ENCODE results near the gene LOXL1. TPM values are rescaled to one million over a fixed set of nuclear protein-coding genes. Genes with fewer than 3 reads are reported as not detected.

LOXL1 gene
- total and polyA plus RNA-seq, 2 of the 13 experiments (the other 11 are each of a cell fraction or from before 2014, with no cell fraction given) = 0.51 to 1.3 TPM

DNA sequence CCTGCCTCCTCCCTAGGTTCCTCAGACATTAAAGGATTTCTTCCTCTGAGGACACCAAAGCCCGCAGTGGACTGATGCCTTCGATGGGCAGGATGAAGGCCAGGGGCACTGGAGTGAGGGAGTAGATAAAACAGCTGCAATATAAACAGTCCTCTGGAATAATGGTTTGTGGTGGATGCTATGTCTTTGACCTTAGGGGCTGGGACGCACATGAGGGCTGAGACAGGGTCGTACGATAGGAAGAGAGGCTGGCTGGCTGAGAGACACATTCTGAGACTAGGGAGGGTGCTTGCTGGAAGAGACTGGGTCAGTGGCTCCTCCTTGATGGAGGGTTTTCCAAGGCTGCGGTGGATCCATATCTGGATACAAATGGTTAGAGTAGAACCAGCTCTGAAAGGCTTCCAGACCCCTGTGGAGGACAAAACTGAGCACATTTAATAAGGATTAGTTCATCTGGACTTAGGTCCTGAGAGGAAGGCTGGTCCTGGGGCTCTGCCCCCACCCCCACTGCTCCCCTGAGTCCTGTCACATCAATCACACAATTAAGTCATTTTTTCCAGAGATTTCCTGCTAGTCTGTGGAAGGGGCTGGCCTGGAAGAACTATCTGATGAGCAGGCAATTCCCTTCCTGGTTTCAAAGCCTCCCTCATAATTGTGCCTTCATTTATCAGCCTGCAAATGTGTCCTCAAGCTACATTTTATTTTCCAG is 37.1 kb upstream of the LOXL1 start:
- H3K27me3 ChIP-seq (ENCODE audit: control insufficient read depth in 1 of 2, insufficient read depth in 2 of 2, low read length in 2 of 2) = peaks cover 0 to 1% of the 10 kb centered on the region in 2 experiments; a peak in 1 of 5 replicates
- 6% methylated on average over 4 of the region's 6 CpGs for WGBS (ENCODE audit: low lambda C conversion rate)
- intact Hi-C loops (cut with micrococcal nuclease; ENCODE audit: unreplicated experiment) = no loop called here
- H3K4me2 ChIP-seq (ENCODE audit: low read depth, low read length) = no peak overlapping the region
- no peak overlapping the region for H3K4me3 ChIP-seq (replicated peaks in 1 of 3; ENCODE audit: insufficient read depth in 1 of 3, low read depth in 2 of 3, low read length in 3 of 3)
- no peaks in the 10 kb centered on the region for H3K9me3 ChIP-seq (ENCODE audit: low read length)
- FAIRE-seq (no peak), ATAC-seq (no peak), DNase-seq (ENCODE audit: low spot score) (no peak)
- no peaks in the 10 kb centered on the region for H3K4me1 ChIP-seq (ENCODE audit: insufficient read depth, low read length)
- BruUV-seq (replicated peaks) = no TSS peak
- in situ Hi-C loops (cut with HindIII; ENCODE audit: extremely low pct_ligation_motif_present, low pct_unique_long_range_greater_than_20kb) = no loop called here
- no peaks in the 10 kb centered on the region for H3K36me3 ChIP-seq (replicated peaks in 1 of 2; ENCODE audit: control insufficient read depth in 1 of 2, insufficient read depth in 2 of 2, low read length in 2 of 2)
- CTCF ChIA-PET (ENCODE audit: low intra/inter-chr PET ratio, low total read pairs) = no interaction called here
- H4K20me1 ChIP-seq (ENCODE audit: insufficient read depth, low read length) = no peaks in the 10 kb centered on the region
- no peak overlapping the region for H3K9ac ChIP-seq (ENCODE audit: insufficient read depth, low read depth, low read length)
- H3K79me2 ChIP-seq (ENCODE audit: insufficient read depth, low read length) = no peaks in the 10 kb centered on the region
- H3K27ac ChIP-seq (ENCODE audit: extremely low read length, insufficient read depth, low read length) = no peak overlapping the region
- H2AFZ ChIP-seq (ENCODE audit: low read length) = no peak overlapping the region
- POLR2A ChIA-PET = no interaction called here
- TF ChIP-seq, protein P1, sequence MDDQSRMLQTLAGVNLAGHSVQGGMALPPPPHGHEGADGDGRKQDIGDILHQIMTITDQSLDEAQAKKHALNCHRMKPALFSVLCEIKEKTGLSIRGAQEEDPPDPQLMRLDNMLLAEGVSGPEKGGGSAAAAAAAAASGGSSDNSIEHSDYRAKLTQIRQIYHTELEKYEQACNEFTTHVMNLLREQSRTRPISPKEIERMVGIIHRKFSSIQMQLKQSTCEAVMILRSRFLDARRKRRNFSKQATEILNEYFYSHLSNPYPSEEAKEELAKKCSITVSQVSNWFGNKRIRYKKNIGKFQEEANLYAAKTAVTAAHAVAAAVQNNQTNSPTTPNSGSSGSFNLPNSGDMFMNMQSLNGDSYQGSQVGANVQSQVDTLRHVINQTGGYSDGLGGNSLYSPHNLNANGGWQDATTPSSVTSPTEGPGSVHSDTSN (CRISPR knock-in tag; IDR thresholded peaks at IDR 0.05; ENCODE audit: borderline replicate concordance) = no peak
- TF ChIP-seq FOXJ3 (CRISPR knock-in tag; IDR thresholded peaks at IDR 0.05; ENCODE audit: borderline replicate concordance) = no peak
- no peak for TF ChIP-seq EEA1 (CRISPR knock-in tag; IDR thresholded peaks at IDR 0.05; ENCODE audit: borderline replicate concordance)
- TF ChIP-seq, protein P2, sequence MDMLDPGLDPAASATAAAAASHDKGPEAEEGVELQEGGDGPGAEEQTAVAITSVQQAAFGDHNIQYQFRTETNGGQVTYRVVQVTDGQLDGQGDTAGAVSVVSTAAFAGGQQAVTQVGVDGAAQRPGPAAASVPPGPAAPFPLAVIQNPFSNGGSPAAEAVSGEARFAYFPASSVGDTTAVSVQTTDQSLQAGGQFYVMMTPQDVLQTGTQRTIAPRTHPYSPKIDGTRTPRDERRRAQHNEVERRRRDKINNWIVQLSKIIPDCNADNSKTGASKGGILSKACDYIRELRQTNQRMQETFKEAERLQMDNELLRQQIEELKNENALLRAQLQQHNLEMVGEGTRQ (IDR thresholded peaks at IDR 0.05; ENCODE audit: low read depth, low read length) = no peak
- TF ChIP-seq, protein P2 (CRISPR knock-in tag; IDR thresholded peaks at IDR 0.05; ENCODE audit: borderline replicate concordance) = no peak
- no peak for TF ChIP-seq ARID2 (CRISPR knock-in tag; IDR thresholded peaks at IDR 0.05; ENCODE audit: borderline replicate concordance)
- TF ChIP-seq NFE2L2 (IDR thresholded peaks at IDR 0.05; ENCODE audit: low read length) = no peak
- TF ChIP-seq ELF1 (CRISPR knock-in tag; IDR thresholded peaks at IDR 0.05) = no peak
- no peak for TF ChIP-seq ZNF451 (CRISPR knock-in tag; IDR thresholded peaks at IDR 0.05)
- TF ChIP-seq, protein P3, sequence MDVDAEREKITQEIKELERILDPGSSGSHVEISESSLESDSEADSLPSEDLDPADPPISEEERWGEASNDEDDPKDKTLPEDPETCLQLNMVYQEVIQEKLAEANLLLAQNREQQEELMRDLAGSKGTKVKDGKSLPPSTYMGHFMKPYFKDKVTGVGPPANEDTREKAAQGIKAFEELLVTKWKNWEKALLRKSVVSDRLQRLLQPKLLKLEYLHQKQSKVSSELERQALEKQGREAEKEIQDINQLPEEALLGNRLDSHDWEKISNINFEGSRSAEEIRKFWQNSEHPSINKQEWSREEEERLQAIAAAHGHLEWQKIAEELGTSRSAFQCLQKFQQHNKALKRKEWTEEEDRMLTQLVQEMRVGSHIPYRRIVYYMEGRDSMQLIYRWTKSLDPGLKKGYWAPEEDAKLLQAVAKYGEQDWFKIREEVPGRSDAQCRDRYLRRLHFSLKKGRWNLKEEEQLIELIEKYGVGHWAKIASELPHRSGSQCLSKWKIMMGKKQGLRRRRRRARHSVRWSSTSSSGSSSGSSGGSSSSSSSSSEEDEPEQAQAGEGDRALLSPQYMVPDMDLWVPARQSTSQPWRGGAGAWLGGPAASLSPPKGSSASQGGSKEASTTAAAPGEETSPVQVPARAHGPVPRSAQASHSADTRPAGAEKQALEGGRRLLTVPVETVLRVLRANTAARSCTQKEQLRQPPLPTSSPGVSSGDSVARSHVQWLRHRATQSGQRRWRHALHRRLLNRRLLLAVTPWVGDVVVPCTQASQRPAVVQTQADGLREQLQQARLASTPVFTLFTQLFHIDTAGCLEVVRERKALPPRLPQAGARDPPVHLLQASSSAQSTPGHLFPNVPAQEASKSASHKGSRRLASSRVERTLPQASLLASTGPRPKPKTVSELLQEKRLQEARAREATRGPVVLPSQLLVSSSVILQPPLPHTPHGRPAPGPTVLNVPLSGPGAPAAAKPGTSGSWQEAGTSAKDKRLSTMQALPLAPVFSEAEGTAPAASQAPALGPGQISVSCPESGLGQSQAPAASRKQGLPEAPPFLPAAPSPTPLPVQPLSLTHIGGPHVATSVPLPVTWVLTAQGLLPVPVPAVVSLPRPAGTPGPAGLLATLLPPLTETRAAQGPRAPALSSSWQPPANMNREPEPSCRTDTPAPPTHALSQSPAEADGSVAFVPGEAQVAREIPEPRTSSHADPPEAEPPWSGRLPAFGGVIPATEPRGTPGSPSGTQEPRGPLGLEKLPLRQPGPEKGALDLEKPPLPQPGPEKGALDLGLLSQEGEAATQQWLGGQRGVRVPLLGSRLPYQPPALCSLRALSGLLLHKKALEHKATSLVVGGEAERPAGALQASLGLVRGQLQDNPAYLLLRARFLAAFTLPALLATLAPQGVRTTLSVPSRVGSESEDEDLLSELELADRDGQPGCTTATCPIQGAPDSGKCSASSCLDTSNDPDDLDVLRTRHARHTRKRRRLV (CRISPR knock-in tag; IDR thresholded peaks at IDR 0.05) = no peak
- TF ChIP-seq ZNF788 (CRISPR knock-in tag; IDR thresholded peaks at IDR 0.05; ENCODE audit: borderline replicate concordance) = no peak
- TF ChIP-seq JUND (CRISPR knock-in tag; IDR thresholded peaks at IDR 0.05) = no peak
- no peak for TF ChIP-seq HNRNPUL1 (IDR thresholded peaks at IDR 0.05; ENCODE audit: low read depth, low read length)
- TF ChIP-seq, protein P4, sequence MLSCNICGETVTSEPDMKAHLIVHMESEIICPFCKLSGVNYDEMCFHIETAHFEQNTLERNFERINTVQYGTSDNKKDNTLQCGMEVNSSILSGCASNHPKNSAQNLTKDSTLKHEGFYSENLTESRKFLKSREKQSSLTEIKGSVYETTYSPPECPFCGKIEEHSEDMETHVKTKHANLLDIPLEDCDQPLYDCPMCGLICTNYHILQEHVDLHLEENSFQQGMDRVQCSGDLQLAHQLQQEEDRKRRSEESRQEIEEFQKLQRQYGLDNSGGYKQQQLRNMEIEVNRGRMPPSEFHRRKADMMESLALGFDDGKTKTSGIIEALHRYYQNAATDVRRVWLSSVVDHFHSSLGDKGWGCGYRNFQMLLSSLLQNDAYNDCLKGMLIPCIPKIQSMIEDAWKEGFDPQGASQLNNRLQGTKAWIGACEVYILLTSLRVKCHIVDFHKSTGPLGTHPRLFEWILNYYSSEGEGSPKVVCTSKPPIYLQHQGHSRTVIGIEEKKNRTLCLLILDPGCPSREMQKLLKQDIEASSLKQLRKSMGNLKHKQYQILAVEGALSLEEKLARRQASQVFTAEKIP (CRISPR knock-in tag; IDR thresholded peaks at IDR 0.05; ENCODE audit: borderline replicate concordance) = no peak
